Memory B cell (primary cell): Measurements from ENCODE around the gene FBXO28.
A peak's percentile ranks its signal among the peaks of the same experiment; 100 is the strongest.

Experiments
- ATAC-seq: fragments of 150-1000 bp; cut with Tn5 transposase; 2 replicates; pipeline ENCODE4 v1.10.0; 2021; ENCODE audit warnings: low read depth, mild to moderate bottlenecking, moderate library complexity
- DNase-seq, 2 donors: peaks; one replicate each; pipeline ENCODE4 v3.0.0; 2022; ENCODE audit warnings: low spot score in 2 of 2
- H3K27ac Mint-ChIP-seq: one replicate; pipeline ENCODE4 v1.8.0; 2022; ENCODE audit warnings: mild to moderate bottlenecking, moderate library complexity, mixed read lengths
- H3K27me3 Mint-ChIP-seq: one replicate; pipeline ENCODE4 v1.8.0; 2022; ENCODE audit warnings: mixed read lengths
- H3K36me3 Mint-ChIP-seq: one replicate; pipeline ENCODE4 v1.8.0; 2022; ENCODE audit warnings: mild to moderate bottlenecking, mixed read lengths
- H3K4me1 Mint-ChIP-seq: one replicate; pipeline ENCODE4 v1.8.0; 2022; ENCODE audit warnings: mixed read lengths
- H3K4me3 Mint-ChIP-seq: one replicate; pipeline ENCODE4 v1.8.0; 2022; ENCODE audit warnings: mild to moderate bottlenecking, moderate library complexity, mixed read lengths
- H3K9me3 Mint-ChIP-seq: one replicate; pipeline ENCODE4 v1.8.0; 2022; ENCODE audit warnings: mixed read lengths

FBXO28 gene

GRCh38 chr1:224149709-224150108, 35.8 kb downstream of the FBXO28 start:
- Mint-ChIP-seq H3K9me3 (no peaks in the 10 kb centered on the region), H3K27me3 (no peaks in the 10 kb centered on the region), H3K4me3 (no peak overlapping the region), H3K36me3 (peaks cover 14% of the 10 kb centered on the region), H3K4me1 (peaks cover 10% of the 10 kb centered on the region), H3K27ac (peak overlapping the region; percentile 54)
- no peak for ATAC-seq
- no peak for DNase-seq

- H3K4me3 Mint-ChIP-seq = no peak overlapping the region
- peaks cover 18% of the 10 kb centered on the region for H3K36me3 Mint-ChIP-seq
- no peaks in the 10 kb centered on the region for H3K9me3 Mint-ChIP-seq
- peak overlapping the region; percentile 32 for H3K27ac Mint-ChIP-seq
- DNase-seq = no peak
- no peak for ATAC-seq
- H3K4me1 Mint-ChIP-seq = peaks cover 10% of the 10 kb centered on the region
- H3K27me3 Mint-ChIP-seq = no peaks in the 10 kb centered on the region
These were observed 37.2 kb downstream of the FBXO28 start for GRCh38 chr1:224151117-224151516.

GRCh38 chr1:224157316-224157715, 43.4 kb downstream of the FBXO28 start:
- no peaks in the 10 kb centered on the region for H3K27me3 Mint-ChIP-seq
- H3K36me3 Mint-ChIP-seq = peaks cover 13% of the 10 kb centered on the region
- no peak for ATAC-seq
- H3K27ac Mint-ChIP-seq = no peak overlapping the region
- H3K4me3 Mint-ChIP-seq = no peak overlapping the region
- H3K4me1 Mint-ChIP-seq = peaks cover 2% of the 10 kb centered on the region
- no peaks in the 10 kb centered on the region for H3K9me3 Mint-ChIP-seq
- no peak for DNase-seq

GRCh38 chr1:224159541-224159940, 45.6 kb downstream of the FBXO28 start:
- no peaks in the 10 kb centered on the region for H3K9me3 Mint-ChIP-seq
- no peak for ATAC-seq
- no peaks in the 10 kb centered on the region for H3K27me3 Mint-ChIP-seq
- DNase-seq = no peak
- H3K36me3 Mint-ChIP-seq = peaks cover 13% of the 10 kb centered on the region
- no peaks in the 10 kb centered on the region for H3K4me1 Mint-ChIP-seq
- H3K4me3 Mint-ChIP-seq = no peak overlapping the region
- H3K27ac Mint-ChIP-seq = no peak overlapping the region

- peaks cover 13% of the 10 kb centered on the region for H3K36me3 Mint-ChIP-seq
- no peaks in the 10 kb centered on the region for H3K9me3 Mint-ChIP-seq
- no peaks in the 10 kb centered on the region for H3K27me3 Mint-ChIP-seq
- no peak overlapping the region for H3K4me3 Mint-ChIP-seq
- H3K4me1 Mint-ChIP-seq = no peaks in the 10 kb centered on the region
- ATAC-seq (no peak), DNase-seq (no peak)
- no peak overlapping the region for H3K27ac Mint-ChIP-seq
These were observed 46.3 kb downstream of the FBXO28 start for GRCh38 chr1:224160171-224160682.

- no peak overlapping the region for H3K27ac Mint-ChIP-seq
- no peaks in the 10 kb centered on the region for H3K9me3 Mint-ChIP-seq
- H3K4me1 Mint-ChIP-seq = no peaks in the 10 kb centered on the region
- DNase-seq (no peak), ATAC-seq (no peak)
- no peaks in the 10 kb centered on the region for H3K27me3 Mint-ChIP-seq
- H3K36me3 Mint-ChIP-seq = peaks cover 4% of the 10 kb centered on the region
- no peak overlapping the region for H3K4me3 Mint-ChIP-seq
These were observed 48.9 kb downstream of the FBXO28 start for GRCh38 chr1:224162768-224163167.

- ATAC-seq = no peak
- DNase-seq = no peak
- Mint-ChIP-seq H3K27me3 (no peaks in the 10 kb centered on the region), H3K4me1 (no peaks in the 10 kb centered on the region), H3K9me3 (no peaks in the 10 kb centered on the region), H3K4me3 (no peak overlapping the region), H3K27ac (no peak overlapping the region), H3K36me3 (peaks cover 4% of the 10 kb centered on the region)
These were observed 49.4 kb downstream of the FBXO28 start for GRCh38 chr1:224163311-224163710.

- H3K27ac Mint-ChIP-seq = peak overlapping the region; percentile 93
- H3K4me1 Mint-ChIP-seq = peaks cover 18% of the 10 kb centered on the region
- H3K4me3 Mint-ChIP-seq = peak overlapping the region; percentile 33
- ATAC-seq (peak; percentile 94), DNase-seq (peak in 1 of 2 donors; percentile 58)
- H3K27me3 Mint-ChIP-seq = peaks cover 2% of the 10 kb centered on the region
- H3K36me3 Mint-ChIP-seq = no peaks in the 10 kb centered on the region
- H3K9me3 Mint-ChIP-seq = peaks cover 2% of the 10 kb centered on the region
These were observed 55.0 kb downstream of the FBXO28 start for GRCh38 chr1:224168859-224169380.

- no peak overlapping the region for H3K4me3 Mint-ChIP-seq
- no peak for ATAC-seq
- no peak overlapping the region for H3K27ac Mint-ChIP-seq
These were observed 55.9 kb downstream of the FBXO28 start for GRCh38 chr1:224169718-224170270.

GRCh38 chr1:224170343-224170742, 56.4 kb downstream of the FBXO28 start:
- ATAC-seq (no peak), DNase-seq (no peak)
- H3K9me3 Mint-ChIP-seq = peaks cover 2% of the 10 kb centered on the region
- peaks cover 18% of the 10 kb centered on the region for H3K4me1 Mint-ChIP-seq
- no peak overlapping the region for H3K27ac Mint-ChIP-seq
- H3K4me3 Mint-ChIP-seq = peak overlapping the region; percentile 47
- no peaks in the 10 kb centered on the region for H3K36me3 Mint-ChIP-seq
- peaks cover 2% of the 10 kb centered on the region for H3K27me3 Mint-ChIP-seq

More at GRCh38 chr1:224169718-224170270, 55.9 kb downstream of the FBXO28 start:
- Mint-ChIP-seq H3K9me3 (peaks cover 2% of the 10 kb centered on the region), H3K27me3 (peaks cover 2% of the 10 kb centered on the region), H3K4me1 (peaks cover 18% of the 10 kb centered on the region), H3K36me3 (no peaks in the 10 kb centered on the region)
- no peak for DNase-seq

- H3K9me3 Mint-ChIP-seq = peaks cover 2% of the 10 kb centered on the region
- peak overlapping the region; percentile 47 for H3K4me3 Mint-ChIP-seq
- no peaks in the 10 kb centered on the region for H3K36me3 Mint-ChIP-seq
- H3K4me1 Mint-ChIP-seq = peaks cover 18% of the 10 kb centered on the region
- DNase-seq = peak in 1 of 2 donors; percentile 29
- H3K27ac Mint-ChIP-seq = no peak overlapping the region
- H3K27me3 Mint-ChIP-seq = peaks cover 2% of the 10 kb centered on the region
- ATAC-seq = peak; percentile 38
These were observed 57.0 kb downstream of the FBXO28 start for GRCh38 chr1:224170748-224171478.

- H3K27me3 Mint-ChIP-seq = peaks cover 2% of the 10 kb centered on the region
- H3K4me3 Mint-ChIP-seq = no peak overlapping the region
- H3K4me1 Mint-ChIP-seq = peaks cover 18% of the 10 kb centered on the region
- H3K27ac Mint-ChIP-seq = peak overlapping the region; percentile 64
- H3K36me3 Mint-ChIP-seq = no peaks in the 10 kb centered on the region
- H3K9me3 Mint-ChIP-seq = peaks cover 2% of the 10 kb centered on the region
- ATAC-seq = no peak
- no peak for DNase-seq
These were observed 58.3 kb downstream of the FBXO28 start for GRCh38 chr1:224172229-224172628.

GRCh38 chr1:224173523-224173922, 59.6 kb downstream of the FBXO28 start:
- Mint-ChIP-seq H3K4me1 (peaks cover 18% of the 10 kb centered on the region), H3K27ac (no peak overlapping the region), H3K27me3 (peaks cover 2% of the 10 kb centered on the region), H3K4me3 (no peak overlapping the region), H3K9me3 (peaks cover 2% of the 10 kb centered on the region), H3K36me3 (no peaks in the 10 kb centered on the region)
- no peak for ATAC-seq
- DNase-seq = no peak

GRCh38 chr1:224175617-224176016, 61.7 kb downstream of the FBXO28 start:
- H3K36me3 Mint-ChIP-seq = no peaks in the 10 kb centered on the region
- H3K9me3 Mint-ChIP-seq = no peaks in the 10 kb centered on the region
- peaks cover 3% of the 10 kb centered on the region for H3K4me1 Mint-ChIP-seq
- peaks cover 2% of the 10 kb centered on the region for H3K27me3 Mint-ChIP-seq
- H3K4me3 Mint-ChIP-seq = peak overlapping the region; percentile 34
- no peak for ATAC-seq
- H3K27ac Mint-ChIP-seq = no peak overlapping the region
- no peak for DNase-seq
